Activated T-cell treated with anti-CD3 and anti-CD28 coated beads, Interleukin-2, amount 50 U/mL, for 1 hour (primary cell): Measurements from ENCODE around the gene CACNG1.
"Not testable (repeated sequence)": the region's sequence is repeated elsewhere in the genome, so short reads cannot be mapped to it uniquely, and the experiment has no call there.

Experiments
- DNase-seq: peaks from one replicate; pipeline ENCODE4 v3.0.0-alpha.2; 2020

CACNG1 gene

DNA sequence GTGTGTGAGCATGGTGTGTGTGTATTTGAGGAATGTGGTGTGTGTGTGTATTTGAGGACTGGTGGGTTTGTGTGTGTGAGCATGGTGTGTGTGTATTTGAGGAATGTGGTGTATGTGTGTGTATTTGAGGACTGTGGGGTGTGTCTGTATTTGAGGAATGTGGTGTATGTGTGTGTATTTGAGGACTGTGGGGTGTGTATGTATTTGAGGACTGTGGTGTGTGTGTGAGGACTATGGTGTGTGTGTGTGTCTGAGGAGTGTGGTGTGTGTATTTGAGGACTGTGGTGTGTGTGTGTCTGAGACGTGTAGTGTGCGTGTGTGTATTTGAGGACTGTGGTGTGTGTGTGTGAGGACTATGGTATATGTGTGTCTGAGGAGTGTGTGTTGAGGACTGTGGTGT lies 18.0 kb upstream of the CACNG1 start:
- no peak for DNase-seq

- no peak for DNase-seq
These were observed 17.2 kb upstream of the CACNG1 start for GRCh38 chr17:67027031-67027628.

DNA sequence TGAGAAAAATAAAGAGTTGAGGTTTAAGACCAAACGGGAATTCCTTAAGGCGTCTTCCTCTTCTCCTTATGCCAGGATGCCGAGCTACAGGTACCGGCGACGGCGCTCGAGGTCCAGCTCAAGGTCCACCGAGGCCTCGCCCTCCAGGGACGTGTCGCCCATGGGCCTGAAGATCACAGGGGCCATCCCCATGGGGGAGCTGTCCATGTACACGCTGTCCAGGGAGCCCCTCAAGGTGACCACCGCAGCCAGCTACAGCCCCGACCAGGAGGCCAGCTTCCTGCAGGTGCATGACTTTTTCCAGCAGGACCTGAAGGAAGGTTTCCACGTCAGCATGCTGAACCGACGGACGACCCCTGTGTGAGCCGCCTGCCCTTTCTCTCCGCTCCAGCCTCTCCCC lies 13.7 kb upstream of the CACNG1 start:
- no peak for DNase-seq

DNA sequence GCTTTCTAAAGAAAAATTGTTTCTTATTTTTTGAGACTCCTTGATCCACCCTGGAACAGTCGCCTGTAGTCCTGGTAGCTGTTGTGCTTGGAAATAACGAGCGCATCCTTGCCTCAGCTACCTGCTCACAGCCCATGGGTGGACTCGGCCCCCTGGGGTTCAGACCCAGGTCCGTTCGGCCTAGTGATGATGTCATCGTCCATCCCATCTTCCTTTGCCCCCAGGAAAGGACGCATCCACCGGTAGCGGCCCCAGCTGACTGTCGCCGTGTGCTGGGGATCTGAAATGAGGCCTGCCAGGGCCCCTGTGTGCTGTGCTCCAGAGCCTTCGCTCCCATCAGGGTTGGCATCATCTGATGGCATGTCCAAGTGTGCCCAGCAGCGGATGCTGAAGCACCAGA lies 12.0 kb upstream of the CACNG1 start:
- DNase-seq = no peak

DNA sequence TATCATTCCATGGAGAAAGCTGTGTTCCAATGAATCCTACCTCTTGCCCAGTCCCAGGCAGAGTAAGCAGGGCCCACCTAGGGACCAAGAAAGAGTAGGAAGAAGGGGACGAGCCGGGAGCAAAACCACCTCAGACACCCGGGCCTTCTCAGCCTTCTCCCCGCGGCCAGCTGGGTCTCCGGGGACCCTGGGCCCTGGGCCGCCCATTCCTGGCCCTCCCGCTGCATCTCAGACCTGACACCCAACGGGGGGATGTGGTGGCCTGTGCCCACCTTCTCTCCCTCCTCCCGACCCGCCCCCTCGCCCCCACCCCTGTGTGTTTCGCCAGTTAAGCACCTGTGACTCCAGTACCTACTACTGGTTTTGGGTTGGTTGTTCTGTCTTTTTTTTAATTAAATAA lies 11.4 kb upstream of the CACNG1 start:
- no peak for DNase-seq

DNA sequence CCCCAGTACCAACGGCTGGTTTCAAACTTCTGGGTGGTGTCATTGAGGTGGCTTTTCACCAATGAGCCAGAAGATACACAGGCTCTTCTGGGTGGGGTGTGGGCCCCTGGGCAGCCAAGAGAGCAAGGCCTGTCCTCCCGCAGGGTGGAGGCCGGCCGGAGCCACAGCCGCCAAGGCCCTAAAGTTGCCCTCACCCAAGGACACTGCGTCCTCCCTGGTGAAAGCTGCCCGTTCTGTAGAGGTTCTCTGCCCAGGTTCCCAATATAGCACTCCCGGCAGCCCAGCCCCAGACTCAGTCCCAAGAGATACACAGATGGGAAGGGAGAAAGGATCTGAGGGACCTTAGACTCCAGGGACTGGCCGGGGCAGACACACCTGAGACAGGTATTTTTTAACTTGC lies 10.7 kb upstream of the CACNG1 start:
- no peak for DNase-seq

DNA sequence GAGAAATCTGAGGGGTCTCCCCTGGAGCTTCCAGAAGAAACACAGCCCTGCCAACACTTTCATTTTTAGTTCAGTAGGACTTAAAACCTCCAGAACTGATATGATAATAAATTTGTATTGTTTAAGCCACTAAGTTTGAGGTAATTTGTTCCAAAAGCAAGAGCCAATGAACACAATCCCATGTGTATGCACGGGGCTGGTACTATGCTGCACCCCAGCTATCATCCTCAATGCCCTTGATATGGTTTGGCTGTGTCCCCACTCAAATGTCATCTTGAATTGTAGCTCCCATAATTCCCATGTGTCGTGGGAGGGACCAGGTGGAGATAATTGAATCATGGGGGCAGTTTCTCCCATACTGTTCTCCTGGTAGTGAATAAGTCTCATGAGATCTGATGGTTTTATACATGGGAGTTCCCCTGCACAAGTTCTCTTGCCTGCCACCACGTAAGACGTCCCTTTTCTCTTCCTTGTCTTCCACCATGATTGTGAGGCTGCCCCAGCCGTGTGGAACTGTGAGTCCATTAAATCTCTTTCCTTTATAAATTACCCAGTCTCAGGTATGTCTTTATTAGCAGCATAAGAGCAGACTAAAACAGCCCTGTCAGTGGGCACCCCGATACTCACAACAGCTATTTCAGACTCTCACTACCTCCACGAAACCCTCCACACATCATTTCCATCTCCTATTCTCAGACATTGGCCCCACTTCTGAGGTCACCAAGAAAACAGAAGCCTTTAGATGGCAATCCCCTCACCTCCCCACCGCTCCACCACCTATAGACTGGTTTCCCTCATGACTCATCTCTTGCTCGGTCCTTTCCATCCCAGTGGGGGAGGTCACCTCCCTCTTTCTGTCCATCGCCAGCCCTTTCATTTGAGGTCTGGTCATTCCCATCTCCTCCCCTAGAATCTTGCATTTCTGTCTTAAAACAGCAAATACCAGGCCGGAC lies 8.9 kb upstream of the CACNG1 start:
- no peak for DNase-seq

GRCh38 chr17:67038861-67039365 lies 5.4 kb upstream of the CACNG1 start:
- DNase-seq = no peak

DNA sequence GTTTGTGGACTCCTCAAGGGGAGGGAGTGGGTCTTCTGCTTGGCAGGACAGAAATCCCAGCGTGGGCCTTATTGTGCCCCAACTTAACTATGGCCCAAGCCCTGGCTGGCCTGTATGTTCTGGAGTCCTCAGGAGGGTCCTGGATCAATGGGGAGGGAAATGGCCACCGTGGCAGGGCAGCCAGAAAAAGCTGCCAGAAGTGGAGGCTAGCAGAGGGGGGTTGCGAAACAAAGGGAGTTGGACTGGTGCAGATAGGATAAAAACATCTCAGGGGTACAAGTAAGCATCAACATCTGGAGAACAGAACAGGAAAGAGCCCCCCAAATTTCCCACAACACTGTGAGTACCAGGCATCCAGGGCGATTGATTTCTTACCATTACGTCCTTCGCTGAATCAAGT lies 3.7 kb upstream of the CACNG1 start:
- no peak for DNase-seq

- not testable (repeated sequence) for DNase-seq
These were observed 3.2 kb upstream of the CACNG1 start for GRCh38 chr17:67041119-67041518.

- DNase-seq = no peak
These were observed 2.8 kb upstream of the CACNG1 start for GRCh38 chr17:67041531-67041930.

DNA sequence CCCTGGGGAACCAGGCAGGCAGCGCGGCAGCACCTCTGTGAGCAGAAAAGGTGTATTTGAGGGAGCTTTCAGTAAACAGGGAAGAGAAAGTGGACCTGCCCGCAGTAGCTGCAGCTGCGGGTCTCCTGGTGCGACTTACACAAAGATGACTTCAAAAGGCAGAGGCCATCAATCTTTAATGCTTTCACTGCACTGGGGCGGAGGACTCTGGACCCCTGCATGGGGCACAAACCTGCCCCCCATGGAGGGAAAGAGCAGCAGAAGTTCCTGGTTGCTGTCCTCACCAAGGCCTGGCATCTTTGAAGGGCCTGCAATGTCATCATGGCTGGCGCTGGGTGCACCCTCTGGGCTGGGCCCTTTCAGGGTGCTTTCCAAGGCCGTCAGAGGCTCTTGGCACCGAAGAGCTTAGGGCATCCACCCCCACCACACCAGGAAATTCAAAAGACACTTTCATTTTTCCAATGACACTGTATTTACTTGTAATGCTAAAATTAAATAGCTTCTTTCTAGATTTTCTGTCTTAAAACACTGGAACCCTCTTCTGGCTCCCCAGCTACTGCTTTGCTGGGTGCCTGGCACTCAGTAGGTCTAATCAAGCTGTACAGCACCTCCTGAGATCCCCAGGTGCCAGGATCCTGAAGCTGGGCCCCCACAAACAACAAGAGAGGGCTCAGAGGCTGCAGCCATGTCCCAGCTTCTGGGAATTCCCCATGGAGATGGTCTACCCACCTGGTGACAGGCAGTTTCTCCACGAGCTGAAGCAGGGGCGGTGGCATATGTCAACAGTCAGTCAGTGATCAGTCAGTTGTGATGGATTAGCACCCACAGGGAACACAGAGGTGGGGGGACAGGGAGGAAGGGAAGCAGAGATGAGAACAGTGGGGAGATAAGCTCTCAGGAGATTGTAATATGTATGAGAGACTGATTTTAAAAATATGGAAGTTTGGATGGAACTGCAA lies 2.1 kb upstream of the CACNG1 start:
- no peak for DNase-seq

GRCh38 chr17:67043283-67043682 lies 1.1 kb upstream of the CACNG1 start:
- DNase-seq = no peak

DNA sequence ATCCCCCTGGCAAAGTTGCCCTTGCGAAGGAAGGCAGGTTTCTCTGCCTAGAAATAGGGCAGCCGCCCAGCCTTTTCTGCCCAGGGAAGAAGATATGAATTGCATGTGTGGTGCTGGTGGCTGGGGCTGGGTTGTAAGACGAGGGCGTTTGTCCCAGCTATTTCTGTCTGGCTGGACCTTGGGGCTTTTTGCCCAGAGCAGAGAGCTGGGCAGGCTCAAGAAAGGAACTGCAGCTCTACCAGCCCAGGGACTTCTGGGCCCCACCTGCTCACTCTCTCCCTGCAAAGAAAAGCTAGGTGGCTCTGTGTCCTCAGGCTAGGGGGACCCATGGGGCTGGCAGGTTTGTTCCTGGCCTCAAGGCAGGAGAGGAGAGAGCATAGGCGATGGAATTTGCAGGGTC lies 586 bp downstream of the CACNG1 start:
- no peak for DNase-seq

GRCh38 chr17:67046398-67046797 lies 2.0 kb downstream of the CACNG1 start:
- no peak for DNase-seq

GRCh38 chr17:67047382-67047781 lies 3.0 kb downstream of the CACNG1 start:
- DNase-seq = no peak

DNA sequence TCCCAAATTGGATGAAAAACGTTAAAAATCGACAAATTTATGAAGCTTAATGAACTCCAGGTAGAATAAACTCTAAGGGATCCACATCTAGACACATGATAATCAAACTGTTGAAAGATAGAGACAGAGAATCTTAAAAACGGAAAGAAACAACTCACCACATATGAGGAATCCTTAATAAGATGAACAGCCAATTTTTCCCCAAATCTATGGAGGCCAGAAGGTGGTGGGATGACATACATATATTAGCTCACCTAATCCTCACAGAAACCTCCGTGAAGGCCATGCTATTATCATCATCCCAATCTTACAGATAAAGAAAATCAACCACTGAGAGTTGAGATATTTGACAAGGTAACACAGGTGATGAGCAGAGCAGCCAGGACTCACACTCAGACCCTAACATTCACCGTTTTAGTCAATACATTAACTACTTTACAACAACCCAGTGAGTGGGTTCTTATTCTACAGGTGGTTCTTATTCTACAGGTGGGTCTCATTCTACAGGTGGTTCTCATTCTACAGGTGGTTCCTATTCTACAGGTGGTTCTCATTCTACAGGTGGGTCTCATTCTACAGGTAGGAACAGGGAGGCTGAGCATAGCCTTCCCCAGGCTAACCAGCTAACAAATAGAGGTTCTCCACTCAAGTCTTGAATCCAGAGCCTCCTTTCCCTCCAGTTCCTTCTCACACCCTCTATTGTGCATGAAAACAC lies 4.8 kb downstream of the CACNG1 start:
- no peak for DNase-seq

GRCh38 chr17:67050066-67050465 lies 5.7 kb downstream of the CACNG1 start:
- DNase-seq = no peak

- DNase-seq = no peak
These were observed 6.3 kb downstream of the CACNG1 start for GRCh38 chr17:67050471-67051154.

DNA sequence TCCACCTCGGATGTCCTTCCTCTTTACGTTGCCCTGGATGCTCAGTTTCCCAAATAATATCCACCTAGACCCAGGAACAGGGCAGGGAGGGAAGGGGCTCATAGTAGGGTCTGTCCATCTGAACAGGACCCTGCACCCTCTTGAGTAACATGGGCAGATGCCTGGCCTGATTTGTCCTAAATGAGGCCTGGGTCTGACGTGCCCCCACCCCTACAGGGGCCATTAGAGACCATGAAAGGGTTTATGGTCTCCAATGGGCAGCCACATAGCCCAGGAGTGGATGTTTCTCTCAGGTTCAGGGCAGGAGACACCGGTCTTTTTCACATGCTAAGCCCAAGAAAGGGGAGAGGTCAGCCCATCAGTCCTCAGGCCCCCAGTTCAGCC lies 6.8 kb downstream of the CACNG1 start:
- DNase-seq = no peak

DNA sequence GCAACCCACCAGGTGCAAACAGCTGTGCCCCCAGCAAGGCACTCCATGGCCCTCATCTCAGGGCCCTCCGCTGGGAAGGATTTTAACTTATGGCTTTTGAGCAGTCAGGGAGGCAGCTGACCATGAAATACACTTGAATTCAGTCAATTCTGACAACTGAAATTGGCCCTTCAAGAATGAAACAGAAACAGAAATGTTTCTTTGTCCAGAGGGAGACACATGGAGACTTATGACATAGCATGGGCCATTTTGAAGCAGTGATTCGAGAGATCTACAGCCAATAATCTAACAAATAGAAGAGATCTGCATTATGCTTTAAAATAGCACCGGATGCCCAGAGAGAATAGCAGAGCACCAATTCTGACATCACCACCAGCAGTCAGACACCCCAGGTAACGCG lies 7.5 kb downstream of the CACNG1 start:
- DNase-seq = no peak
